ENCODE data around the gene STXBP4. TPM values are rescaled to one million over a fixed set of nuclear protein-coding genes. Genes with fewer than 3 reads are reported as not detected.
"Not testable (repeated sequence)": the region's sequence is repeated elsewhere in the genome, so short reads cannot be mapped to it uniquely, and the experiment has no call there.

Gene STXBP4
- total RNA-seq, 1 donor from 2014 or later, result 5.2 TPM

DNA sequence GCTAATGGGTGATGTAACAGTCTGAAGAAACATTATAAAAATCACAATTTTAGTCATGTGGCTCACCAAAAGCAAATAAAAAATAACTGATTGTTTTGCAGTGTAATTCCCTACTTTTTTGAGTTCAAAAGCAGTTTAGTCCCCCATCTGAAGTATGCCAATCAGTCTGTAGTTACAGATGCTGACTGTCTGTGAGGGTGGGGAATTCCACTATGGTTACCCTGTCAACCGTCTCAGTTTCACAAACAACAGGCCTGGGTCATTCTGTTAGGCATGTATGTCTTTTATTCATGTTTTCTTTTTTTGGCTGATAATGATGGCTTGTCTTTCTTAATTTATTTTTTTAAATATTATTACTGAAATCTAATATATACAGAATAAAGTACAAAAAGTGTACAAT, 69.3 kb downstream of the STXBP4 start:
- intact Hi-C loops (cut with micrococcal nuclease), result no loop called here
- no peak for ATAC-seq
- no peak for DNase-seq

DNA sequence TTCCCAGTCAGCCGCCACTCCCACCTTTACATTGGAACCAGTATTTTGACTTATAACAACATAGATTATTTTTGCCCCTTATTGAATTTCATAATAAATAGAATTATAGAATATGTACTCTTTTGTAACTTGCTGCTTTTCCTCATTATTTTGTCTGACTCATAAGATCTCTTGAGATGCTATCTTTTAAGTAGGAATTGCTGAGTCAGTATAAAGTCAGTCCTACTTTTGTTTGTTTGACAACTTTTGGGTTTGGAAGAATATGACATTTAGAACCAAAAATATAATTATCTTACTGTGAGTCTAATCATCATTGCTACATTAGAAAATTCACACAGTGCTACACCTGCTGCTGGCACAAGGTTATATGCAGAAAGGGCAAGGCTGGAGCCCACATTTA, 69.7 kb downstream of the STXBP4 start:
- DNase-seq (no peak), ATAC-seq (no peak)
- intact Hi-C loops (cut with micrococcal nuclease), result no loop called here

DNA sequence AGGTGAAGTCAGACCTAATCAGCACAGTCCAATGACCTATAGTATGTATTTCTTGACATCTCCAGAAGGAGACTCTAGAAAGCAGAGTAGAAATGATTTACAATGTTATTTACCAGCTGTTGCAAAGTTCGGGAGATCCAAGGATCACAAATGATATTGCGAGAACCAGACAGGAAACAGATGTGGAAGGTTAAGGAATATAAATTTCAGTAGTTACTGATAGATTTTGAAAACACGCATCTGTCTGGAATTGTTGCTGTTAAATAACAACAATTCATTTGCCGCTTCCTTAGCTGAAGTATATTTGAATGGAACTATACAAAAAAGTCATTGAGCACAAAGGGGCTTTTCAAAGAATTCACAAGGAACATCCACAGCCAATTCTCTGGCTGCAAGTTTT, 72.0 kb downstream of the STXBP4 start:
- ATAC-seq, result no peak
- no peak for DNase-seq
- intact Hi-C loops (cut with micrococcal nuclease), result no loop called here

DNA sequence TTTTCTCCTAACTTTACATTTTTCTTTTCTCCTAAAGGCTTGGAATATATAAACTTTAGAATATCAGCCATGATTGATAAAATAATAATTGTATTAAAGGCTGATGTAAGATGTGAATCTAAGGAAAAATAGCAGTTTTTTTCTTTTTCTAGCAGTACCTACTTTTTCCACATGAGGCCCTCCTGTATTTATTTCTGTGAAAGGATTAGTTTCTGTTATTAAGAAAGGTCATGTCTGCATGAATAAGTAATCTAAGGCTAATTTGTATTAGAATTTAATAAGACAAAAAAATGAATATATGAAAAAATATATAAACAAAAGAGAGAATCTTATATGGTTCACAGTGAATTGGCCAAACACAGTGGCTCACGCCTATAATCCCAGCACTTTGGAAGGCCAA, 85.3 kb downstream of the STXBP4 start:
- intact Hi-C loops (cut with micrococcal nuclease), result no loop called here
- no peak for ATAC-seq

DNA sequence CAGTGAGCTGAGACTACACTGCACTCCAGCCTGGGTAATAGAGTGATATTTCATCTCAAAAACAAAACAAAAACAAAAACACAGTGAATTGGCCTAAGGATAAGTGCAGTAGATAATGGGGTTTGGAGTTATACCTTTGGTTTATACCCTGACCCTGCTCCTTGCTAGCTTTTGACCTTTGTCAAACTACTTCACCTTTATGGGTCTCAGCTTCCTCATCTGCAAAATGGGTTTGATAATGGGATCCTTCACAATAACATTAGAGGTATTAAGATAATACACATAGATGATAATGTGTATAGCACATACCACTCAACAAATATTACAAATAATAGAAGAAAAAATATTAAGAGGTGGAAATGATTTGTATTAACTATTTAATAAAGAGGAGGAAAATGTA, 85.9 kb downstream of the STXBP4 start:
- ATAC-seq (no peak), DNase-seq (no peak)
- intact Hi-C loops (cut with micrococcal nuclease), result no loop called here

More for the DNA sequence above, 85.3 kb downstream of the STXBP4 start:
- no peak for DNase-seq

DNA sequence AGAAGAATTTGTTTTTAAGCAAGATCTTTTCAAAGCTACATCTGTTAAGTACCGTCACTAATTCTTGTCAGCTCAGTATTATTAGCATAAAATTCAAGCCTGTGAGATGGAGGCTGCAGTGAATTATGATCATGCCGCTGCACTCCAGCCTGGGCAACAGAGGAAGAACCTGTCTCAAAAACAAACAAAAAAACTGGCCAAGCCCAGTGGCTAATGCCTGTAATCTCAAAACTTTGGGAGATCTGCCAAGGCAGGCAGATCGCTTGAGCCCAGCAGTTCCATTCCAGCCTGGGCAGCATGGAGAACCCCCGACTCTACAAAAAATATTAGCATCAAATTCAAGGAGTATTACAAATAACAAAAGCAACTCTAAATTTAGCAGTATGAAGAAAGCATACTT, 88.0 kb downstream of the STXBP4 start:
- intact Hi-C loops (cut with micrococcal nuclease), result no loop called here
- ATAC-seq (no peak), DNase-seq (no peak)

DNA sequence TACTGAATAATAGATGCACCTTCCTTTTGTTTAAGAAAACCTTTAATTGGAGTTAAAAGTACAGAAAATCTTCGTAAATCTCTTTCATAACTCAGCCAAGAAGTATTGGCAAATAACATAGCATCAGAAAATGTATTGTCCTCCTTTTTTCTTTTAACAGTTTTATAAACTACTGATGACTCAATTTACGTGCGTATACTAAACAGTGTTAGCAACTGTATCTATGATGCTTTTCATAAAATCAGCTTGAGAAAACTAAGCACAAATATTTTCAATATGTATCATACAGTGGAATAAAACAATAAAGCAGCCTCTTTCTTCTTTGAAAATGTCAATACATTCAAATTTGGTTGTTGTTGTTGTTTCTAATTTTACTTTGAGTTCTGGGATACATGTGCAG, 88.6 kb downstream of the STXBP4 start:
- intact Hi-C loops (cut with micrococcal nuclease), result no loop called here
- no peak for ATAC-seq
- no peak for DNase-seq

DNA sequence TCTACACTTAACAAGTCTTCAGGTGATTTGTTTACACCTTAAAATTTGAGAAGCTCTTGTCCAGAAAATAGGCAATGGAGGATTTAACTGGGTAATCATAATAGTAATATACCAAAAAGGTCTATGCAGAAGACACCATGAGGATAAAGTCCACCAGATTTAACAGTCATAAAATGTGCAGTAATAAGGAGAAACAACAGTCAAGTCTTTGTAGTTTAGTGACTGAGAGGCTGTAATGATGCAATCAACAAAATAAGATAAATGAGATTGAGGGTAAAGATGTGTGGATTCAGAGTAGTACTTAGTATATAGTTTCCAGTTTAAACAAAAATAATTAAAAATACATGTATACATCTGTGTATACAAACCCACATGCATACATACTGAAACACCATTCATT, 91.2 kb downstream of the STXBP4 start:
- DNase-seq, result no peak
- ATAC-seq, result no peak
- intact Hi-C loops (cut with micrococcal nuclease), result no loop called here

DNA sequence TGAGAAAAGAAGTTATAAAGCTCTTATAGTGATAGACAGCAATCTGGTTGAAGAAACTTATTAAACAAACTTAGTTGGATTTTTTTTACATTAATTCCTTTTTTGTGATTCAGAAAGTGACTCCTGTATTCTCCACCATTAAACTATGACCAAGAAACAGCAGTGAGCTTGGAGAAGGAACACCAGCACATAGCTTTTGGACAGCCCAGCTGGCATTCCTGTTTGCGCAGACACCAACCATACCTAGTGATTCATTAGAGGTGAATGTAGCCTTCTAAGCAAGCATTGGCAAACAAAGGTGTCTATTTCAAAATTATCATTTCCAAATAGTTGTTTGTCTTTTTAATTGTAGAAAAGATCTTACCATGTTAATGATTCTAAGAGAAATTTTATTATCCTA, 94.4 kb downstream of the STXBP4 start:
- intact Hi-C loops (cut with micrococcal nuclease), result no loop called here
- no peak for DNase-seq

DNA sequence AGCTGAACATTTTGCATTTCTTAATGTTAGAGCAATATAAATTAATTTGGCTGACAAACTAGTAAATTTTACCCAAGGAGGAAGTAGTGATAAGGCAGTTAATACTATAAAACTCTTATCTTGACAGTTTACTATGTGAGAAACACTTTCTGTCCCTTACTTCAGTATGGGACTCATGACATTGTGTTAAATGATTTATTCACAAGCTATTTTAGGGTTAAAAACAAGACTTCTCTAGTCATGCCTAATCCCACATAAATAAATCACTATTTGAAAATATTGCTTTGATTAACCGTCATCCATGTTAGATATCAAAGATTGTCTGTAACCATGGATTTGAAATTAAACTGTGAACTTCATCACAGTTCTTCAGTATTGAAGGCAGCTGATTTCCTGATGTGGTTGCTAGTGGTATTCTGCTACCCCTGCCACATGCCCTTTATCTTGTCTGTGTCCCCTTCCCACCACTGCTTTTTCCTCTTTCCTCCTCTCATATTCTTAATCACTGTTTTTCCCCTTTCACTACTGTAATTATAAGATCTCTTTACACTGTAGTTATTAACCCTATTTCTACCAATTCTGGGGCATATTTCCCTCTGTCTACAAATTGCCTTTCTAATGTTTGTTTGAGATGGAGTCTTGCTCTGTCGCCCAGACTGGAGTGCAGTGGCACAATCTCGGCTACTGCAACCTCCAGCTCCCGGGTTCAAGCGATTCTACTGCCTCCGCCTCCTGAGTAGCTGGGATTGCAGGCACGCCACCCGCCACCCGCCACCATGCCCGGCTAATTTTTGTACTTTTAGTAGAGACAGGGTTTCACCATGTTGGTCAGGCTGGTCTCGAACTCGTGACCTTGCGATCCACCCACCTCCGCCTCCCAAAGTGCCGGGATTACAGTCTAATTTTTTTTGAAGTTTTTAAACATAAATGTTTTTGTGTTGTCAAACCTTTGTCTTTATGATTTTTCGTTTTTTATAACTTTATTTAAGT, 95.6 kb downstream of the STXBP4 start:
- DNase-seq (no peak), ATAC-seq (no peak)
- intact Hi-C loops (cut with micrococcal nuclease), result no loop called here

More for the DNA sequence above, 94.4 kb downstream of the STXBP4 start:
- no peak for ATAC-seq

DNA sequence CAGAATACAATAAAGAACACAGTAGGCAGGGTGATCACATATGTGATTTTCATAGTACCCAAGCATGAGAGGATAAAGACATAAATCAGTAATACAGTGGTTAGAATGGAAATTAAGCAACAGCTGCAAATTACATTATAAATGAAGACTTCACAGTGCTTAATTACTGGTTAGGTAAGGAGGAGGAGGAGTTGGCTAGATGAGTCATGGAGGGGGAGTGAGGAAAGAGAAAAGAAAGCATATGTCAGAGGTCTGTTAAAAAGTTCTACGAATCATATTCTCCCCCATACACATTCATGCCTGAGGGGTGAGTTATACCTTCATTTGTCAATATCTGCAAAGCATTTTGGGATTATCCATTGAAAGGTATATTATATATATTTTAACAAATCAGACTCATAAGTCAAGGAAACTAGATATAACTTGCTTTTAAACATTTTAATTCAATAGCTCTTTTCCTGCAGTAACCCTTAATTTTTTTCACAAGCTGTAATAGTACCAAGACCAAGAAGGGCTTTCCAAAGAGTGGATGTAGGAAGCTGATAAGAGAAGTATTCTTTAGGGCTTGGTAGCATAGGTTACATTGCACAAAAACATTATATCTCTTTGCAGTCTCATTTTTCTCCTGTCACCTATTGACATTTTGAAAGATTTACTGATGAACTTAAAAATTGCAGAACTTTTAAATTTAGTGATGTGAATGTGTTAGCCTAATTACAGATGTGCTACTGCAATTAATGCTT, 99.3 kb downstream of the STXBP4 start:
- ATAC-seq, result no peak
- no peak for DNase-seq
- intact Hi-C loops (cut with micrococcal nuclease), result no loop called here

DNA sequence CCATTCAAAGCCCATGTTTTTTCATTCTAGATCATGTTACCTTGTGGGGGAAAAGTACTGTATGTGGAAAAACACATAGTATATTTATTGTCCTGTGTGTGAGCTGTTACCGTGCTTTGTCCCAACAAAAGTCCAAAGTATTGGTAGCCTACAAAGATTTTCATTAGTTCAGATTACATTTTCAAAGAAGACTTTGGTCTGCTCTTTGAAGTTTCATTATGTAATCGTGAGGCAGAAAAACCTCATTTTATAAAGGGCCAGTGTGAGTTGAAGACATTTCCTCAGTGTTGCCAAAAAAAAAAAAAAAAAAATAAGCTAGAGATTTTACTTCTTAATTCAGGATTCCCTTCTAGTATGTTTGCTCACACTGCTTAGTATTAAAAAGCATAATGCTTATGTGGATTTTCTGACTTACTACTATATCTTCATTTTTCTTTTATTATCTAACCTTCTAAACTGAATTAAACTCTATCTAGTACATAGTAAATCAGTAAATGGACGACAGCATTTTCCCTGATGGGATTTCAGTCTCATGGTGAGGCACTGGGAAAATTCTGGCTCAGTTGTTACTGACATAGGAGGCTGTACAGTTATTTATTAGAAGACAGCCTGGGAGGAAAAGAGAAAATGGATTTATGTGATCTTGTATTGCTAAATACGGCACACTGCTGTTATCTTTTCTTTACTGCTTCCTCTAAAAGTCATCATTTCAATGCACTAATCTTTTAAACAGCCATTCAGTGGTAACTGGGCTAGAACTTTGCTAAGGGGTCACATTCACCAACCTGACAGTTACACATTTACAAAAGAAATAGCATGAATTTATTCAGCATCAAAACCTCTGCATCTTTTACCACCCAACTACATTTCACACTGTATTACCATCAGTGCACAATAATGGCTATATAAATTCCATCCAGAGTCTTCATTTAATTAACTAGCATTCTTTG, 100.6 kb downstream of the STXBP4 start:
- intact Hi-C loops (cut with micrococcal nuclease), result no loop called here
- ATAC-seq, result no peak
- DNase-seq, result no peak

DNA sequence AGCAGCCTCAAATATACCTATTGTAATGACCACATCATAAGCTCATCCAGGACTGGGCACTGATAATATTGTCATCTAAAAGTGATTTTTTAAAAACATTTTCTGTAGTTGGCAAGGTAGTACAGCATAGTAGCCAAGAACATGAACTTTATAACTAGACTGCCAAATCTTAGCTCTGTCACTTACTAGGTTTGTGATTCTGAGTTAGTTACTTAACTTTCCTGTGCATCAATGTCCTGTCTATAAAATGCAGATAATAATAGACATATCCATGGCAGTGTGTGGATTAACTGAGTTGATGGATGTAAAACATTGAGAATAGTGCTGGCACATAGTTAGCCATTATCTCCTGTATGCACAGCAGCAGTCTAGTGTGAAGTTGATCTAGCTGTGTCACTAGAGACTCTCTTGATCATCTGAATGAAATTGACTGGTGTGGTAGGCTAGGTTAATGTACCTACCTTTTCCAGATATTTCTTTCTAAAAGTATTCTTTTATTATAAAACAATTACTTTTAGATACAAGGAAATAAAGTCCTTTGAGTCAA, 101.5 kb downstream of the STXBP4 start:
- ATAC-seq (no peak), DNase-seq (no peak)
- intact Hi-C loops (cut with micrococcal nuclease), result no loop called here

DNA sequence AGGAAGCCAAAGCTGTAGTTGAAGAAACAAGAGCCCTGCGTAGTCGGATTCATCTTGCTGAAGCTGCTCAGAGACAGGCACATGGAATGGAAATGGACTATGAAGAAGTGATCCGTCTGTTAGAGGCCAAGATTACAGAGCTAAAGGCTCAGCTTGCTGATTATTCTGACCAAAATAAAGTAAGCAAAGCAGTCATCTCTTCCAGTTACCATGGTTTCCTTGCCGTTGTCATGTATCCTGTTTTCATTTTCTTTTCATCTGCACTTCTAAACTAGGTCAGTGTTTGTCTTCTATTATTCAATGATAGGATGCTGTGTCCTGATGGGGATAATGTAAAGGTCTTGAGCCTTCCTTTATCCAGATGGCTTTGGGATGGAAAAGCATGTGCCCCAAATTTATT, 104.3 kb downstream of the STXBP4 start:
- intact Hi-C loops (cut with micrococcal nuclease), result no loop called here
- no peak for ATAC-seq
- no peak for DNase-seq

DNA sequence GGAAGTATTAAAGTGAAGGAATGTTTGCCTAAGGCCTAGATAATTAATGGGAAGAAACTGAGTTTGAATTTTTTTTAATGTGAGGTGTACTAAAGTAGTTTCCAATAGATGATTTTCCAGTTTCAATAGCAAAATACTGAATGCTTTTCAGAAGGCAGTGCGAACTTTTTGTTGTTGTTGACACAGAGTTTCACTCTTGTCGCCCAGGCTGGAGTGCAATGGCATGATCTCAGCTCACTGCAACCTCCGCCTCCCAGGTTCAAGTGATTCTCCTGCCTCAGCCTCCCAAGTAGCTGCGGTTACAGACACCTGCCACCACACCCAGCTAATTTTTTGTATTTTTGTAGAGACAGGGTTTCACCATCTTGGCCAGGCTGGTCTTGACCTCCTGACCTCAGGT, 104.9 kb downstream of the STXBP4 start:
- ATAC-seq; DNase-seq; intact Hi-C loops (cut with micrococcal nuclease): not testable (repeated sequence)

DNA sequence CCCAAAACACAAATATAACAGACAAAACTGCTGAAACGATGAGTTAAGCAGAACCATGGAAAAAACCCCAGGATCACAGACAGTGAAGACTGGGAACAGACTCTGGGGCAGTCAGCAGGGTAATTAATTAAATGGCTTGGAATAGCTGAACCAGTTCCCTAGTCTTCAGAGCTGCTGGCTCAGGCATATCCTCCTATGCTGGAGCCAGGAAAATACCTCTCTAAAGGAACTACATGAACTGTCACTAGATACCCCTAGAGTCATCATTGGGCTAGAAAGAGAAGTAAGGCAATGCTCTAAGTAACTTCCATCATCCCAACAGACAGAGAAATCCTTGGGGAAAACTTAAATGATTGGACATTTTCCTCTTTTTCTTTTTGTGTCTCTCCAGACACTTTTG, 113.0 kb downstream of the STXBP4 start:
- no peak for DNase-seq
- no peak for ATAC-seq
- intact Hi-C loops (cut with micrococcal nuclease), result loop anchor here (2.0 kb wide), 1 partner anchor 25 kb away; no protein-coding TSS in a partner anchor

DNA sequence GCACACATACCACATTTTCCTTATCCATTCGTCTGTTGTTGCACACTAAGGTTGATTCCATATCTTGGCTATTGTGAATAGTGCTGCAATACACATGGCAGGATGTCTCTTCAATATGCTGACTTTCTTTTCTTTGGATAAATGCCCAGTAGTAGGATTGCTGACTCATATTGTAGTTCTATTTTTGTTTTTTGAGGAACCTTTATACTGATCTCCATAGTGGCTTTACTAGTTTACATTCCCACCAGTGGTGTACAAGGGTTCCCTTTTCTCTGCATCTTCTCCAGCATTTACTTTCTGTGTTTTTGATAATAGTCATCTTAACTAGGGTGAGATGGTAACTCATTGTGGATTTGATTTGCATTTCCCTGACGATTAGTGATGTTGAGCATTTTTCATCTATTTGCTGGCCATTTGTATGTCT, 118.1 kb downstream of the STXBP4 start:
- no peak for DNase-seq
- peak; percentile 76 for ATAC-seq
- intact Hi-C loops (cut with micrococcal nuclease), result no loop called here

DNA sequence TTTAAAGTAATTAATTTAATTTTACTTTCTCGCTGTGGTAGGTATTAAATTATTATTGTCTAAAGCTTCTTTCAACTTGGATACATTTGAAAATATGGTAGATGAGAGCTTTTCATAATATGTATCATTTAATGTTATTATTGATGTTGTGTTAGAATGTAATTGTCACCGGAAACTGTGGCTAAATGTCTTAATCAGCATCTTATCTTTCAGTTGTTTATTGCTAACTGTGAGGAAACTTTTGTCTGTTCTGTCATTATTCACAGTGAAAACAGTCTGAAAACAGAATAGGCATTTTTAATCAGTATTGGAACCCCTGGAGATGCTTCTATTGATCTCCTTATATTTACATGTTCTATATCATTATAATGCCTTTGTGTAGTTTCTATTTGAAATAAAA, 120.7 kb downstream of the STXBP4 start:
- DNase-seq (no peak), ATAC-seq (no peak)
- intact Hi-C loops (cut with micrococcal nuclease), result no loop called here

DNA sequence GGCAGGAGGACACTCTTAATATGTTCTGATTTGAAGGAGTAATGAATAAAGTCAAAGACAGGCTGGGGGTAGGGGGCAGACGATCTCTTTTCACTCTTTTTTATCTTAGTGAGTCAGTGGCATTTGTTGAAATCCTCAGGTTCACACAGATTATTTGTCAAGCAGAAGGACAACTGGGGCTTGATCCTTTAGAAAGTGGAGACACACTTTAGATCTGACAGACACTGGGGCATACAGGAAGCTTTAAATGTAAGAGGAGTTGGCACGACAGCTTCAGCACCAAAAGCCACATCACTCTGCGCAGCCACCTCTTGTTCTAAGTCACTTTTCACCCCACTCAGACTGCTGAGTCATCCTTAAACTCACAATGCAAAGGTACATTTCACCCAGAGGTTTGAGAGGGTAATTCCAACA, 121.5 kb downstream of the STXBP4 start:
- intact Hi-C loops (cut with micrococcal nuclease), result no loop called here
- DNase-seq, result no peak

More for the DNA sequence above, 121.5 kb downstream of the STXBP4 start:
- ATAC-seq, result no peak
